GM18868 (cell line): ENCODE data around the gene IRX4.
"Not testable (repeated sequence)": the region's sequence is repeated elsewhere in the genome, so short reads cannot be mapped to it uniquely, and the experiment has no call there.

Source experiments
- ATAC-seq: cut with Tn5 transposase; IDR thresholded peaks from one replicate; pipeline ENCODE4 v1.9.1; 2021; ENCODE audit warnings: mild to moderate bottlenecking, moderate library complexity; ENCODE audit not compliant: unreplicated experiment

The IRX4 gene

DNA sequence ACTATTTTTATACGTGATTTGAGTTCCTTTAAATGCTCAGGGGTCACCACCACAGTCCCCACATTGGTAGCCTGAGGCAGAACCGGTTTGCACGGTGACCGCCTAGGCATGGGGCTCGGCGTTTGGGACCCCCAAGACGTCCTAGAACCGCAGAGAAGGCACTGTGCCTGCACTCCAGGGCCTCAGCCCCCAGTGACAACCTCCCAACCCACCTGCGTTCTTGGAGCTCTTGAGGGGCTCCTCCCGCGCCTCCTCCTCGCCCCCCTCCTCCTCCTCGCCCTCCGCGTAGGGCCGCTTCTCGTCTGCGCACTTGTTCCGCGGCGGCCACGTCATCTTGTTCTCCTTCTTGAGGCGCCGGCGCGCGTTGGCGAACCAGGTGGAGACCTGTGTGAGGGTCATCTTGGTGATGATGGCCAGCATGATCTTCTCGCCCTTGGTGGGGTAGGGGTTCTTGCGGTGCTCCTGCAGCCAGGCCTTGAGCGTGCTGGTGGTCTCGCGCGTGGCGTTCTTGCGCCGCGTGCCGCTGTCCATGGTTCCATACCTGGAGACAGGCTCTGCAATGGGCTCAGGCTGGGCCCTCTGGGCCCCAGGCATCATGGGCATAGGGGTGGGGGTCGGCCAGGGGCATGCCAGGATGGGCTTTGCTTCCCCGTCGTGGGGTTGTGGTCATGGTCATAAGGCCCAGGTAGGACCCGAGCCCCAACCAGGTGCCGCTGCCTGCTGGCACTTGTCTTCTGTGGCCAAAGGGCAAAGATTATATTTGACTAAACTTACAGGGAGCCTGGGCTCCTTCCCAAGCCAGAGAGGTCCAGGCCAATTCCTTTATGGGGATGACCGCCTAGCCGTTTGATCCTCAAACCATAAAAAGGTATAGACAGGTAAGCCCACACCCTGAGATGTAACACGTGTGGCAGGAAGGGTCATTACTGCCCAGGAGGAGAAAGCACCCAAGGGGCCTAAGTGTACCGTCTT lies 3.1 kb downstream of the IRX4 start:
- ATAC-seq, result no peak

DNA sequence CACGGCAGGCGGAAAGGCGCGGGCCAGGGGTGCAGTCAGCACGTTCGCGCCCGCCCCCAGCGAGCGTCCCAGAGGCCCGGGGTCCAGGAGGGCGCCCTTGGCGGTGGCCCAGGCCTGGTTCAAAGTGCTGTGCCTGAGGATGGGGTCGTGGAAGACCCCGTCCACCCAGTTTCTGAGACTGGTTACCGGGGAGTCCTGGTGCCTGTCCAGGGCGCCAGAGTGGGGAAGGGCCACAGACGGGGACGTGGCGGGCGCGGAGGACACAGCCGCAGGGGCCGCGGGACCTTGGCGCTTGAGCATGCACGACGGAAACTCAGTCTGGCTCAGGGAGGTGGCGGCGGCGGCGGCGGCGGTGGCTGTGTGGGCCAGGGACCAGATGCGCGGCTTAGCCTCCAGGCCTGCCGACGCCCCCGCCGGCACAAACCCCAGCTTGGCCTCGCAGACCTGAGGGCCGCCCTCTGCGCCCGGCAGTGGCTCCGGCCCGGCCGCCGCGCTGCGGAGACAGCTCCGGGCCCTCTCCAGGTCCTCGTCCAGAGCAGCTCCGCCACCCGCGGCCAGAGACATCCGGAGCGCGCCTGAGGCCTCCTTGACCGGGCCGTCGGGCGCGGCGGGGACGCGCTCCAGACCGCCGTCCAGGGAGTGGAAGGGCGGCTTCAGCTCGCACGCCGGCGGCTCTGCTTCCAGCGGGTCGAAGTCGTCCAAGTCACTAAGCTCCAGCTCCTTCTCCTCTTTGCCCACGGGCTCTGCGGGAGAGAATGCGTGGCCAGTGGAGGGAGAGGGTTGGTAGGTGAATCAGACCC lies 4.5 kb downstream of the IRX4 start:
- ATAC-seq, result no peak

DNA sequence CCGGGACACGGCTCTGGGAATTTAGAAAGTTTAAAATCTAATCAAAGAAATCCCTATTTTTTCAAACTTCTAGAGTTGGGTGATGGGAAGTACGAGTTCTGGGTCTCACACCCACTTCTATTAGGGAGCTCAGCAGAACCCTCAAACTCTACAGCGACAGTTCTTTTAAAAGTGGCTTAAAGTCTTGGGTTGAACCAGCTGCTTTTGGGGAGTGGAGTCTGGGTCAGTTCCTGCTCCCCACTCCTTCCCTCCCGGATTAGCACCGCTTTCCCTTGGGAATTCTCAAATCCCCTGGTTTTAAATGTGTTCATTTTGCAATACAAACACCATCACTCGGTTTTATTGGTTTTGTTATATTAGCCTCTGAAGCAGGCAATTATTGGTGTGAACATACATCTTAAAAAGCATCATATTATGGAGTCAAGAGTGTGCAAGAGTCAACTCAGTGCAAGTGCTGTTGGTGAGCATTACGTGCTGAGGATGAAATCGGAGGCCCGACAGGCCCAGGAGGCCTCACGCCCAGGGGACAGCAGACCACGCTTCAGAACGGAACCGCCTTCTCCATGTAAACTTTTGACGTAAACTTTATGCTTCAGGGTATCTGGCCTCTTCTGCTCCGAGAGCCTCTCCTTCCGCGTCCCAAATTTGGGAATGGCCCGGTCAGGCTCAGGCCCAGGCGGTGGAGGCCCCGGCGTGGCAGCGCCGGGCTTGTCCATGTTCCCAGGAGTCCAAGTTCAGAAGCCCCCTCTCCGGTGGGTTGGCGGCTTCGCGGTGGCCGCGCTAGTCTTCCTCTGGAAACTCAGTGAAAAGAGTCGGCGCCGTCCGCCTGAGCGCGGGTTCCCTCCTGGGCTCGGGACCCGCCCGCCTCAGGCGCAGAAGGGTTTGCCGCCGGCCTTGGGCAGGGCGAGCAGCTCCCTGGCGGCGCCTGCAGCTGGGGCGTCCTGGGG lies 5.3 kb downstream of the IRX4 start:
- no peak for ATAC-seq

DNA sequence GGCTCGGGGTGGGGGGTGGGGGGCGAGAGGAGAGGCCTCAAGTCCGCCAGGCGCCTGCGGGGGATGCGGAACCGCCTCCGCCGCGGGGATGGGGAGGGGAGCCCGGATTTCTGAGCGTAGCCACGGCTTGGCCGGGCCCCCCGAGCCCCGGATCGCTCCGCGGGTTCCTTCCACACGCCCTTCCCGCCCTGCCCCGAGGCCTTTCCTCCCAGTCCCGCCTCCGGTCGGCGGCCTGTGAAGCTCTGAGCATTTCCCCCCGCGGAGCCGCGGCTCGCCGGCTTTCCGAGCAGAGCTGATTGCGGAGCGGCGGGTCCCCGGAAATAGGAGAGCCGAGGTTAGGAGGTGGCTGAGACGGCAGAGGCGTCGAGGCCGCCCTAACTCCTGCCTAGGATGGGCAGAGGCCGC lies 6.1 kb downstream of the IRX4 start:
- ATAC-seq, result no peak

DNA sequence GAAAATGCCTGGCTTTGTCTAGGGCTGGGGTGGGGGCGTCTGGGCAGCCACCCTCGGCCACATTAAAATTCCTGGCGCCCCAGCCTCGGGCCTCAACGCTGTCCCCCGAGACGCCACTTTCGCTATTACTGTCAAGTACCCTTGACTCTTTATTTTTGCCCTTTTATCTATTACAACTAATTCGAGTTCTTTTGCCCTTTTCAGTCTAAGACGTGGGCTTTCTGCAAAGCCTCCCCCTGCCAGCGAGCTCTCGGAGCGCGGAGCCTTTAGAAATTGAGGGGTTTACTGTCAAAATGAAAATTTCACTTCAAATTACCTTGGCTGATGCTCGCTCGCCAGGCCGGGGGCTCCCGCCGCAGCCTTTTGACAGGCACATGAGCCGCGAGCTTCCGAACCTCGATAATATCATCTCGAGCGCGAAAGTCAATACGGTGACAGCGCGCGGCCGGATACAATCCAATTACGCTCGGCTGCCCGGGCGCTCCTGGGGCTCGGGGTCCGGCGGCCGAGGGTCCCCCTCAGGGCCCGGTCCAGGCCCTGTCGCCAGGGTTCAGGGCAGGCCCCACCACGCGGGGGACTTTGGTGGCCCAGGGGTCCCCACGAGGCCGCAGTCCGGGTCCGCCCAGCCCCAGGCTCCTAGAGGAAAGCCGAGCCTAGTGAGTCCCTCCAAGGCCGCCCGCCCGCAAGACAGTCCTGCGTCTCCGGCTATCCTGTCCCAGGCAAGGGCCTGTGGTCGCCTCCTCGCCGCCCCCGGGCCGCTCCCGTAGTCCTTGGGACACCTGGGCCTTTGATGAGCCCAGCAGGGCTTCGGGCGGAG lies 6.7 kb downstream of the IRX4 start:
- ATAC-seq, result no peak

DNA sequence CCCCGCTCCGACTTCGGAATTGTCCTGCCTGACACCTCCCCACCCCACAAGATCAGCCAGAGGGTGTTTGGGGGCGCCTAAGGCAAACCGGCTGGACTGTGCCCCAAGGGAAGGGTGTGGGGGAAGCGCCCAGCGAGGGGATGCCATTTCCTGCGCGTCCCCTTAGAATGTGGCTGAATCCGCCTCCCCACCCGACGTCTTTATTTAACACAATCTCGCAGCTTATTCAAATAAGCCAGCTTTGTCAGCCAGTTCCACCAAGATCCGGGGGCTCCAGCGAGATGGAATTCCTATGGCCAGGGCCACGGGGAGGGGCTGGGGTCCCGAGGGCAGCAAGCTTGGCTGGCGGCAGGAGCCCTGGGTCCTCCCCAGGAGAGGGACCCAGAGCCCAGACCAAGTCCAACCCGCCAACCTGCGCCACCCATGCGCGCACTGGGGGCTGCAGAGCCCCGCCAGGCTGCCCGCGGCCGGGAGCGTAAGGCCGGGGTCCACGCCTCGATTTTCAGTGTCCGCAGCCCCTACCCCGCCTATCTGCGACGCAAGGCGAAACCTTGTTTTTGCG lies 7.4 kb downstream of the IRX4 start:
- ATAC-seq, result no peak

DNA sequence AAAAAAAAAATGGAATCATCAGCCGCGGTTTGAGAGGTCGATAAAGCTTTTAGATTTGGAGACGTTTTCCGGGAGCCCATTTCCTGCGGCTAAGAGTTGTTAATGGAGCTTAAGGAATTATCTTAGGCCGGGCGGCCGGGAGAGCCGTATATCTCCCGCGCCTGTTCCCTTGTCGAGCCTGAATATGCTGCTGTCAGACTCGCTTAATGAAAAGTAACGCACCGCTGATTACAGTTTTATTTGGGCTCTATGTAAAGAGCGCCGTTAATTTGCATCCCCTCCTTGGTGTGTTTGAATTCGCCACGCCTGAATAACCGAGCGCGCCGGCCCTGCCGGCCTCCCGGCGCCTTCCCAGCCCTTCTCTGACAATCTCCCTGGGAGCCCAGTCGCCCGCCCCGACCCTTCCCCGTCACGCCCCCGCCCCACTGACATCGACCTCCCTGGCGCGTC lies 7.9 kb downstream of the IRX4 start:
- ATAC-seq, result no peak

DNA sequence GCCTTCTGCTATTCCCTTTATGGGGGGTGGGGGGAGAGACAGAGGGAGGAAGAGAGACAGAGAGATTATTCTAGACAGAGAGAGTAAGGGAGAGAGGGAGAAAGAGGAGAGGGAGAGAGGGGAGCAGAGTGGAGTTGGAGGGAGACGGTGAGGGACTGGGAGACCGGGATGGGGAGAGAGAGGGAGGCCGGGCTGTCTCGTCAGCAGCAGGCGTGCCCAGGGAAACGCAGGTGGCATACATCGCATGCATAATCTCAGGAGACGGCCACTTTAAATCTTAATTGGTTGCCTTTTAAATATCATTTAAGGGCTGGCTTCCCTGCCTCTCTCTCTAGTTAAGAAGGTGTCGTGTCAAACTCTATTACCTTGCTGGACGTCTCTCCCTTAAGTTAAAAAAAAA lies 8.4 kb downstream of the IRX4 start:
- ATAC-seq, result no peak

DNA sequence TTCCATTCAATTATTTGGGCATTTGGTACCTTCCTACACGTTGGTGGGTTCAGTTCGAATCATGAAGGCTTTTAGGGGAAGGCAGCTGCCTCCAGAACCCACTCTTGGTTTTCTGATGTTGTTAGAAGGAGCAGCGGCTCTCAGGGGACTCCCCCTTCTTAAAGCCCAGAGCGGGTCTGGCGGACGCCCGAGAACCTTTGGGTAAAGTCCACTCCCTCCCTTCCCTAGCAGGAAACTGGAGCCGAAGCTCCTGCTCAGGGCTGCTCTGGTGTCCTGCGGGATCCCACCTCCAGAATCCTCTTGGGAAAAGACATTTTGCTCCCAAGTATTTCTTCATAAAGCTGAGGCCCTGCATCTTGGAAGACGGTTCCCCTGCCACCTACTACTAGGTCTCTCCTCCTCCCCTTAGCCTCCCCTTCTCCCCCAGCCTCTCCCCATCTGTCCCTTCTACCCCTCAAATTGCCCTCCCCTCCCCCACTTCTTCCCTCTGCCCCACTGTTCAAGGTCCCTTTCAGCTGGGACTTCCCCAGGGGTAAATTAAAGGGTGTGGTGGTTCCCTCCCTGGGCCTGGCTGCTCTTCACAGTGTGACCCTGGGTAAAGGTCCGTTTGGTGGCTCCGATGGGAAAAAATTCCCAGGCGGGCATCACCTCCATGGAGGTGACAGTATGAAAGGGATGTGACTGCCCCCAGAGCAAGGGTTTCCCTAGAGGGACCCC lies 9.3 kb downstream of the IRX4 start:
- ATAC-seq, result no peak

DNA sequence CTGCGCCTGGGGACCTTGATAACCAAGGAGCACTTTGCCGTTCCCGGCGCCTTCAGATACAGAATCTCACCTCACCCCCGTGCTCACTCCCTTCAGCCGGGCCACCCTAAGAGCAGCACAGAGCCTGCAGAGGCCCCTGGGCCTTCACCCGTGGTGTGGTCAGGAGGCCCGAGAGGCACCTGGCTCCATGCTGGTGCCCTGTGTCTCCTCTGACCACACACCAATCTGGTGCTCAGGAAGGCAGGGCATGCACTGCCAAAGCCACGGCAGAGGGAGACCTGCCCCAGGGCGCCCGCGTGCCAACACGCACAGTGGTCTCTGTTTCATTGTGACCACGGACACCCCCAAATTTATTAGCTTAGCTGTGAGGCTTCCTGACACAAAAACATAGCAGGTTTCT lies 11.3 kb downstream of the IRX4 start:
- ATAC-seq, result no peak

DNA sequence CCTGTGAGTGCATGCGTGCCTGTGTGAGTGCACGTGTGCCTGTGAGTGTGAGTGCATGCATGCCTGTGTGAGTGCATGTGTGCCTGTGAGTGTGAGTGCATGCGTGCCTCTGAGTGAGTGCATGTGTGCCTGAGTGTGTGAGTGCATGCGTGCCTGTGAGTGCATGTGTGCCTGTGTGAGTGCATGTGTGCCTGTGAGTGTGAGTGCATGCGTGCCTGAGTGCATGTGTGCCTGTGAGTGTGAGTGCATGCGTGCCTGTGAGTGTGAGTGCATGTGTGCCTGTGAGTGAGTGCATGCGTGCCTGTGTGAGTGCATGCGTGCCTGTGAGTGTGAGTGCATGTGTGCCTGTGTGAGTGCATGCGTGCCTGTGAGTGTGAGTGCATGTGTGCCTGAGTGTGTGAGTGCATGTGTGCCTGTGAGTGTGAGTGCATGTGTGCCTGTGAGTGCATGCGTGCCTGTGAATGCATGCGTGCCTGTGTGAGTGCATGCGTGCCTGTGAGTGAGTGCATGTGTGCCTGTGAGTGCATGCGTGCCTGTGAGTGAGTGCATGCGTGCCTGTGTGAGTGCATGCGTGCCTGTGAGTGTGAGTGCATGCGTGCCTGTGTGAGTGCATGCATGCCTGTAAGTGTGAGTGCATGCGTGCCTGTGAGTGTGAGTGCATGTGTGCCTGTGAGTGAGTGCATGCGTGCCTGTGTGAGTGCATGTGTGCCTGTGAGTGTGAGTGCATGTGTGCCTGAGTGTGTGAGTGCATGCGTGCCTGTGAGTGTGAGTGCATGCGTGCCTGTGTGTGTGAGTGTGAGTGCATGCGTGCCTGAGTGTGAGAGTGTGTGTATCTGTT lies 12.1 kb downstream of the IRX4 start:
- not testable (repeated sequence) for ATAC-seq

DNA sequence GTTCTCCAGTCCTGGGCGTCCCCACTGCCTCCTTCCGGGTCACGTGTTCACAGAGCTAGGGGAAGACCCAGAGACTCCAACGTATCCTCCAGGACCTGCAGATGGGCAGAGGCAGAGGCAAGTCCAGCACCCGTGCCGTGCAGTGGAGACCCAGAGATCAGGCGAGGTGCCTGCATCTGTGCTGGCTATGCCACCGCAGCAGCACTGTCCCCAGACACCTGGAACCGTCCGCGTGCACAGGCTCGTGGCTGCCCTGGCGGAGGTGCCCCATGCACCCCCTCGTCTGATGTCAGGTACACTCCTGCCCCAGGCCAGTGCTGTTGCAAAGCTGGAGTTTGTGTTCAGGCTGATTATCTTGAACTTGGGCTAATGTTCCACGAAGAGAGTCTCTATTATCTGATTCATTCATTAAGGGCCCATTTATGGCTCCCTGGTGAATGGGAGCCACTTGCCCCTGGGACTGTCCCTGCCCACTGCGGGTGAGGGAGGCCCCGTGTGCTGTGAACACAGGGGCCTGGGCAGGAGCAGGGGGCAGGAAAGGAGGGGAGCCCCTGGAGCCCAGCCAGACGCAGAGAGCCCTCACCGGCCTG lies 13.7 kb downstream of the IRX4 start:
- ATAC-seq, result no peak

DNA sequence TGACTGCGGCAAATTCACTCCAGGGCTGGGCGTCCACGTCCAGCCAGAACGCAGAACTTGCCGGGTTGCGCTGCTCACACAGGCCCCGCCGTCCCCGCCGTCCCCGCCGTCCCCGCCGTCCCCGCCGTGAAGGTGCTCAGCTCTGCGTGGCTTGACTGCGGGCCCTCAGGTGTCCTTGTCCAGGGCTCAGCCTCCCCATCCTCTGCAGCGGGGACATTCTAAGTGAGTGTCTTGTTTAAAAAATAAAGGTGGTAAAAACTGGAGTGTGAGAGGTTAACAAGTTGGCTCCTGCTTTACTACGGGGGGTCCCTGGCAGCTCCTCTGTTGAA lies 14.9 kb downstream of the IRX4 start:
- no peak for ATAC-seq

DNA sequence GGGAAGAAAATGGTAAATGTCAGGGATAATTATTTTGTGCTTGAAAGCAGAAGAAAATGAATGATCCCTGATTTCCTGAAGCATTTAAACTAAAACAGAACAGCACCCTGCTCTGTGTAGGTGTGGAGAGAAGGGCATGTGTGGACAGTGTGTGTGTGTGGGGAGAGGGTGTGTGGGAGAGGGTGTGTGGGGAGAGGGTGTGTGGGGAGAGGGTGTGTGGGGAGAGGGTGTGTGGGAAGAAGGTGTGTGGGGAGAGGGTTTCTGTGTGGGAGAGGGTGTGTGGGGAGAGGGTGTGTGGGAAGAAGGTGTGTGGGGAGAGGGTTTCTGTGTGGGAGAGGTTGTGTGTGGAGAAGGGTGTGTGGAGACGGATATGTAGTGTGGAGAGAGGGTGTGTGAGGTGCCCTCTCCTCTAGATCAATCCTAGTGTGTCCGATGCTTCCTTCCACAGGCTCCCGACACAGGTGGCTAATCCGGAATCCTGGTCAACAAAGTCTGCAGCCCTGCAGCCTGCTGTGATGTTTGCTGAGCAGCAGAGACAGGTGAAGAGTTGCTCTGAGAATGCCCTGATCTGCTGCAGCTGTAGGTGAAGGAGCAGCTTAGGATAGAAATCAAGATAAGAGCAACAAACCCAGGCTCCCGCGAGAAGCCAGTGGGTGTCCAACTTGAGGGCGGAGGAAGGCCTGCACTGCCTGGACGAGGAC lies 15.5 kb downstream of the IRX4 start:
- ATAC-seq, result no peak

DNA sequence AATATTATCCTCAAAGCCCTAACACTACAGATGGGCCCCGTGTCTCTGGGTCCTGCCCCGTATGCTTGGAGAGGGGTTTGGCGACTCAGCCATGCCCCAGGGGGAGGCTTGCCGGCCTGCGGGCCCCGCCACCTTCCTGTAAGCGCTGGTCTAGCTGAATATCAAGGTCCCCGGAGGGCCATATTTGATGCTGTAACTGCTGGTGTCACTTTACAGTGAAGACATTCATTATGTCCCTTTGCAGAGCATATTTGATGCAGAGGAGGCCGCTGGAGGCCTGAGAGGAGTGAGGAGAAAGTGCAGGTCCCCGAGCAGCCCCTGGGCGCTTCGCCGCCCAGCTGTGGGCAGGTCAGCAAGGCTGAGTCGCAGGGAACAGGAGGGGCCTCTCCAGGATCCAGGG lies 16.8 kb downstream of the IRX4 start:
- no peak for ATAC-seq

DNA sequence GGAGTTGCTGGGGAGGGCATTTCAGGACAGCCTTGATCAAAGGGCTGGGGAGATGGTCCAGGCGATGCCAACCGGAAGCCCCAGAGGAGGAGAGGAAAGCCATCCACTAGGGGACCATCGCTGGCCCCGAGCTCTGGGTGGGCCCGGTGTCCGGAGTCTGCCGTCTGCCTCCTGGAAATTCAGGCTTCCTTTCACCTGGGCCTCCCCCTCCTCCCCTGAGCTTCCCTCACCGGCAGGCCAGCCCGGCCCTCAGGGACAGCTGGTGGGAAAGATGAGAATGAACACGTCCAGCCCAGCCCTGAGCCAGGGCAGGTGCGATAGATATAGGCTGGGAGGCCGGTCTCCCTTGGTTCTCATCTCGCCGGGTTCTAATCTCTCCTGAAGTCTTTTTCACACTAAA lies 17.2 kb downstream of the IRX4 start:
- no peak for ATAC-seq

DNA sequence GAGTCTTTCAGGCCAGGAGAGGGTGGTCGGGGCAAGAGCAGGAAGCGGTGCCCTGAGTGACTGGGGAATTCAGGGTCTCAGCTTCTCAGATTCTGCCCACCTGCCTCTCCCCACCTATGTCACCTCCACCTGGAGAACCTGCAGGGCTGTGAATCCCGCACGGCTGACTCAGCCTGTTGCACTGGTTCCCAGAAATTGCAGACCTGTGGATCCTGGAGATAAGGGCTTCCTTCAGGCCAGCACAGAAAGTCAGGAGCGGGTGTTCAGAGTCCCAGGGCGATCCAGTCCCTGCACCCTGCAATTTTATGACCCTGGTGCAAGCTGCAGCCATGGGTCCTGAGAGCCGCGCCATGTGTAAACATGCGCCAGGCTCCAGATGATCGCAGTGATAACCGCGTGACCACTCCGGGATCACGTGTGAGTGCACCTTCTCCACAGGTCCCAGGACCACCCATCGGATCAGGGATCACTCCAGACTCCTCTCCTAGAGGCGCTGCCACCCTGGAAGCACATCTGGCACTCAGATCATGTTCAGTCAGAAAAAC lies 17.8 kb downstream of the IRX4 start:
- no peak for ATAC-seq
